Activated T-cell treated with anti-CD3 and anti-CD28 coated beads, Interleukin-2, amount 50 U/mL, for 48 hours (primary cell): Measurements from ENCODE around the gene TADA2B.

Source experiments
- DNase-seq, 2 experiments: peaks; one replicate each; pipeline ENCODE4 v3.0.0-alpha.2; 2020

Gene TADA2B

GRCh38 chr4:7043284-7044136, at the start of gene TADA2B:
Gene TADA2B (plus strand): TSS chr4:7043372. CDS start chr4:7043580, 208 bp downstream.
- DNase-seq = peak; percentile 68 to 74

GRCh38 chr4:6996481-6996880, 46.7 kb upstream of the TADA2B start:
- no peak for DNase-seq

GRCh38 chr4:6999172-7000086, 43.7 kb upstream of the TADA2B start:
- DNase-seq = no peak

DNA sequence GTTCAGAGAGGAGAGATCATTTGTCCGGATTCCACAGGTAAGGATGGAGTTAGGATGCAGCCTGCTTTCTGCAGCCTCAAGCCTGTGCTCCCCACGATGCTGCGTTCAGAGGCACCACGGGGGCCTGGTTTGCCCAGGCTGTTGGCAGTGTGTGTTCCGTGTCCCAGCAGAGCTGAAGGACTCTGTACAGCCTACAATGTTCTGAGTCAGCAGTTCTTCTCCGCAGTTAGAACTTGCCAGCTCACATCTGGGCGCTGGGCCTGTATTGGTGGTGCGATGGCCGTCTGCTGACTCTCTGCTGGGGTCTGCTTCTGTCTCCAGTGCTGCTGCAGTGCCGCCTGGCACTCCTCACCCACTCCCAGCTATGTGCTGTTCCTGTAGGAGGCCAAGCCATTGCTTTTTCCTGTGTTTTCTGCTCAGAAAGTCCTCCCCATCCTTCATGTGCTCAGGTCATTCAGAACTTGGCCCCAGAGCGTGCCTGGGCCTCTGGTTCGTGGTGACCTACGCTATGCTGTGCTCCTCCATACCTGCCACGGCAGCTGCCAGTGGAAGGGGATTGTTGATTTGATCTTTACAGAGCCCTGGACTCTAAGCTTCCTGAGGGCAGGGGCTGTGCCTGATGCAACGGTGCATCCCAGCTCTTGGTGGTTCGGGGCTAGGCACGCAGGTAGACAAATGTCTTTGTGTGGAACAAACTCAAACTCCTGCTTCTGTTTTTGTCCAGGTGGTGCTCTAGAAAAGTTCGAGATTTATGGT, 42.6 kb upstream of the TADA2B start:
- DNase-seq = no peak

DNA sequence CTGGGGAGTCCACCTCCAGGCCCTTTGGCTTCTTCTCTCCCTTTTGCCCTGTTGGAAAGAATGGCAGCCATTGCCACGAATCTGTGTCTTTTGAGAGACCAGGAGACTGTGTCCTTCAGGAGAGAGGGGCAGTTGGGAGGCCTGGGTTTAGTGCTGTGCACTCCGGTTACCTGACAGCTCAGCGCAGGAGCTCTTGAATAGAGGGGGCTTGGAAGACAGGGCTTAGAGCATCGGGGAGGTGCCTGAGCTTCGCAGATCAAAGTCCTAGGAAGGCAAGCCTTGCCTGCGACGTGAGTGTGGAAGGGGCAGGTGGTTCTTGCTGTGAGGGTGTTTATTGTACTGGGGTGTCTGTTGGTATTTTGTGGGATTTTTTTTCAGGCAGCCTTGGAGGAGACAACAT, 41.9 kb upstream of the TADA2B start:
- DNase-seq = no peak

DNA sequence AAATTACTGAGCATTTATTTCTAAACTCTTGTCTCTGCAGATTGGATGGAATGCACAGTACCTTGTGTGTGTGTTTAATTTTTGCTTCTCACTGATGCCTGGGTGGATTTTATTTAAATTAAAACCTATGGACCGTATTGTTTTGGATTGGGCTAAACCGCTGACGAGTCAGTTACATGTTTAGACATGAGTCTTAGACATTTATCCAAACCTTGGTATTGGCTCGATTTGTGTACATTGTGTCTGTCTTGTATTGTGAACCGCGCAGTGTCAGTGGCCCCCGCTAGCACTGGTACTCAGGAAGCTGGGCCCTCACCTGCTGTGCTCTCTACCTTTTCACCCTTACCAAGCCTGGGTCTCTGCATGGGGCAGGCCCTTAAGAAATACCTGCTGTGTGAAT, 40.8 kb upstream of the TADA2B start:
- DNase-seq = no peak

DNA sequence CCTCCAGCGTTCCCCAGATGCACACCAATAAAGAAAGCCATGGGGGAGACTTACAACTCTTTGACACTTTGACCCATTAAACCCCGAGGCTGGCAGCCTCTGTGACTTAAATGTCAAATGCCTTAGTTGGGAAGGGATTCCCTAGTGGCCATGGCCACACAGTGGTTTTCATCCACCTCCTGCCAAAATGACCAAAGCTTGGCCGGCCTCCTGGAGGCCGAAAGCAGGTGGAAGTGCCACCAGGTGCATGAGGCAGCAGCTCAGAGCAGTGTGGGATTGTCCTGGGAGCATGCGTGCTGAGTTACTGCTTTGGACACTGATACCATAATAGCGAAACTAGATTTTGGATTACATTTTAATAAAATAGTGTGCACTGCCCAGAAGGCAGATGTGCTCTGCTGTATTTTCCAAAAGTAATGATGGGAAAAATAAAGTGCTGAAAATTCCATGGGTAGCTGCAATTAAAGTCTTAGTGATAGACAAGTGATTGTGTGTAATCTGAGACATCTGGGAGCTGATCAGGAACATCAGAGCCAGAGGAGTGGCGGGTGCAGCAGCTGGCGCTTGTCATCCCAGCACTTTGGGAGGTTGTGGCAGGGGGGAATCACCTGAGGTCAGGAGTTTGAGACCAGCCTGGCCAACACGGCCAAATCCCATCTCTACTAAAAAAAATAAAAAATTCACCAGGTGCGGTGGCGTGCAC, 39.8 kb upstream of the TADA2B start:
- DNase-seq = no peak

GRCh38 chr4:7003879-7004240, 39.3 kb upstream of the TADA2B start:
- no peak for DNase-seq

GRCh38 chr4:7004331-7004730, 38.8 kb upstream of the TADA2B start:
- no peak for DNase-seq

GRCh38 chr4:7005571-7005970, 37.6 kb upstream of the TADA2B start:
- no peak for DNase-seq

DNA sequence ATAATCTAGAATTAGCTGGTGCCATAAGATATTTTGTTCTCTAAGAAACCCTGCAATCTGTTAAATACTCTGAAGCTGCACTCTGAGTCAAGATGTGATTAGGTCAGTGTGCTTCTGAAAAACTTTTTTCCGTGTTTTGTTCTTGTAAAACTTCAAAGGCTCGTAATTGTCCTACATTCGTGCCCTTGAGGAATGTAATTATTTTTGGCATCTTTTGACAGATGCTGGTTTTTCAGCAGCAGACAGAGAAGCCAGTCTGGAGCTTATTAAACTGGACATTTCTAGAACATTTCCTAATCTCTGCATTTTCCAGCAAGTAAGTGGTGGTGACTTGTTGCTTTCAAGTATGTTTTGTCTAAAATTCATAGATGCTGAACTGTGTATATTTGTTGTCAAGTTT, 36.8 kb upstream of the TADA2B start:
- no peak for DNase-seq

DNA sequence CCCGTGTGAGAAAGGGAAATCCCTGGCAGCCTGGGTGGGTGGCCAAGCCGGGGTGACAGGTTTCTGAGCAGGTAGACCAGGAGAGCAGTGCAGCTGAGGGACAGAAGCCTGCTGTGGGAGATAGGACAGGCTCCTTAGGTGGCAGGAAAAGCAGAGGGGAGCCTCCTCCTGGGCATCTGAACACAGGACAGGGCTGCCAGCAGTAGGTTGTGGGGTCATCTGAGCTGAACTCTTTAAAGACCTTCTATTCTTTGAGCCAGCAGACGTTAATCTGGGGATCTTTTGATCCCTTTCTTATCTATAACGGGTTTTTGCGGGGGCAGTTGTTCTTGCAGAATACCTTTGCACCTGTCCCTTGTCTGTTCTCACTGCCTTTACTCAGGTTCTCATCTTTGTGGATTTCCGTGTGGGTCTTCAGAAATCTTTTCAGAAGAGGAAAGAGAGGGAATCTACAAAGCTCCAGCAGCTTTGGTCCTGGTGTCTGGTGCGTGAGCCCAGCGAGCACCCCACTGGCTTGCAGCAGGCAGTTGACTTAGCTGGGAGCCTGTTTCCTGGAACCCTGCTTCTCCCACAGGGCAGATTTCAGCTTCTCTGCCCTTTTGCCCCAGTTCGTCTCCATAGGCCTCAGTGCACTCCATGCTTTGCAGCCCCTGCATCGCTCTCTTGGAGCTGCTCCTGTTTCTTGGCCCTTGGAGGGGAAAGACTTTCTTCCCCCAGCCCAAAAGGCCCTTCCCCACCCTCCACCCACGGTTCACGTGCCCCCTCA, 35.8 kb upstream of the TADA2B start:
- no peak for DNase-seq

DNA sequence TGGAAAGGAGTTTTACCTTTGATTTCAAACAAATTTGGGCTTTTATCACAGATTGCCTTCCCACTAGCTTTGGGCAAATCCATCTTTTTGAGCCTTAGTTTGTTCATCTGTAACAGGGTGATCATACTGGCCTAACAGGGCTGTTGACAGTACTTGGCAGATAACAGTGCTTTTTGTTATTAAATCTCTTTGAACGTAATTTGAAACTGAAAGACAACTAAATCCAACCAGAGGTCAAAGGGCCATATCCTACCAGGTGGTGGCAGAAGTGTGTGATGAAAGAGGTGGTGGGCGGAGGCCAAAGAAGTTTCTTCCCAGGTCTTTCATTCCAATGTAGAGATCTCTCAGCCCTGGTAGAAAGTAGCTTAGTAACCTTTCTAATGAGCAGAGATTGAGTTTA, 35.2 kb upstream of the TADA2B start:
- no peak for DNase-seq

DNA sequence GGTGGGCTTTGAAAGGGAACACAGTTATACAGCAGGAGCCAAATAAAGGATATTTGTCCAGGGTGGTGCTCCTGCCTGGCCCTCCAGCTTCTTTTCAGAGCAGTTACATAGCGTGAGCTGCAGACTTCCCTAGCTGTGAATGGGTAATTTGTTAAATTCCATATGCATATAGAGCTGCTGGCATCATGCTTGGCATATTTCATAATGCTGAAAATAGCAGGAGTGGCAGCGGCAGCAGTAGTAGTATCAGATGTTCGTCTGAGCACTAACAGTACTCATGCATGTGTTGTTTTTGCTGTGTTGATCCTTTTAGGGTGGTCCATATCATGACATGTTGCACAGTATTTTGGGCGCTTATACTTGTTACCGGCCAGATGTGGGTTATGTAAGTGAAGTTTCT, 33.6 kb upstream of the TADA2B start:
- DNase-seq = no peak

DNA sequence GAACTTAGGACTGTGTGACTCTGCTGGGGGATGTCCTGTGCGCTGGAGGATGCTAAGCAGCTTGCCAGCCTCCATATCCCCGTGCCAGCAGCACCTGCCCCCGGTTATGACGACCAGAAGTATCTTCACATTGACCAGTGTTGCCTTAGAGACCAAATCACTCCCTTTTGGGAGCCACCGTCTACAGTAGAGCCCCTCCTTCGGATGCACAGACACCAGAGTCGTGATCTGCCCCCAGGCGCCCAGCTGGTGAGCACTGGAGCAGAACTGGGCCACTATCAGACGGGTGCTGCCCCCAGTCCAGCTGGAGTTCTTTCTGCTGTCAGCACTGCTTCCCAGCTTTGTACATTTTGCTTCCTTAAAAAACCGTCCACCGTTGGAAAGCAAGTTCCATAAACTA, 30.0 kb upstream of the TADA2B start:
- DNase-seq = no peak

- no peak for DNase-seq
Observed at GRCh38 chr4:7014815-7015214, 28.4 kb upstream of the TADA2B start.

- DNase-seq = no peak
Observed at GRCh38 chr4:7015383-7016035, 27.7 kb upstream of the TADA2B start.

GRCh38 chr4:7016086-7016485, 27.1 kb upstream of the TADA2B start:
- no peak for DNase-seq

GRCh38 chr4:7016512-7016911, 26.7 kb upstream of the TADA2B start:
- no peak for DNase-seq

DNA sequence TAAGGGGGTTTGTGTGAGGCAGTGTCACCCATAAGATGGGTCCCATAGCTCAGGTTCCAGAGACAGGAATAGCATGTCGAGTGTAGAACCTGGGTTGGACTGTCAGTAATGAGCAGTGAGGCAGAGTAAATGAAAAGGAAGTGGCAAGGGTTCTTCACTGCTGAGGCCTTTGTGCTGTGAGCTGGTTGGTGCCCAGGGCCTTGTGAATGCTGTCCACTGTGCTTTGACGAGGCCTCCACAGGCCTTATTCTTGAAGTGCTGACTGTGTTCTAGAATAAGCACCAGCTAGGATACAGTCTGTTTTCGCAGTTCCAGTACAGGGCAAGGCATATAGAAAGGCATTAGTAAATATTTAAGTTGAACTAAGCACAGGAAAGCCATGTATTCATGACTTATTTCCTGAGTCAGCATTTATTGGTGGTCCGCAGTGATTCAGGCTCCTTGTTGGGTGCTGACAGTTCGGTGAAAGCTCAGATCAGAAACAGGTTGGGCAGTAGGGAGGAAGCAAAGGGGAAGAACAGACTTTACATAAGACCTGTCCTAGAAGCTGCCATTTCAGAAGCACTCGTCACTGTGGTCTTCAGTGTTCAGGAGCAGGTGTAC, 25.6 kb upstream of the TADA2B start:
- DNase-seq = no peak

DNA sequence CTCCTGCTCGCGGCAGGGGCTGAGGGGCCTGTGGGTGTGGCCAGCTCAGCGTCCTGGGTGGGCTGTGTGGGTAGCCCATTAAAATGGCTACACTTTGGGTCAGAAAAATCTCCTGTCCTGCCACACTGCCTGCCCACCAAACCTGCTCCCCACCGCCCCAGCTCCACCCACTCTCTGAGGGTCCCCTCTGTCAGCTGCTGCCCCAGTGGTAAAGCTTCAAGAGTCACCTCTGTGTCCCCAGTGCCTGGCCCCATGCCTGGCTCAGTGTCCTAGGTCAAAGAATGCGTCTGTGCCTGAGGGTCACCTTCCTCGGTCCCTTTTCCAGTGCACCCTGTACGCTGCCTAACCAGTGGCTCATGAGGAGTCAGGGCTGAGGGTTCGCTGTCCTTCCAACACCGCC, 24.9 kb upstream of the TADA2B start:
- DNase-seq = no peak
